ENCODE results near the gene EPHA3. TPM values are rescaled to one million over a fixed set of nuclear protein-coding genes. Genes with fewer than 3 reads are reported as not detected.

The EPHA3 gene
- total and polyA plus RNA-seq, 10 of the 15 experiments (the other 5 are each of a cell fraction or from before 2014, with no cell fraction given): 0.03 to 39.0 (median 0.07) TPM; not detected in 4

GRCh38 chr3:89300526-89300925, 193.1 kb downstream of the EPHA3 start:
- Histone ChIP-seq H3K9ac (ENCODE audit: control insufficient read depth, insufficient read depth, low read length) (no peak overlapping the region), H3K9me3 (replicated peaks; ENCODE audit: control insufficient read depth, insufficient read depth, low read length) (no peaks in the 10 kb centered on the region), H3K27ac (ENCODE audit: control insufficient read depth, insufficient read depth) (no peak overlapping the region), H3K4me1 (ENCODE audit: control insufficient read depth, insufficient read depth, low read length) (no peaks in the 10 kb centered on the region), H3K27me3 (replicated peaks in 1 of 2; ENCODE audit: control insufficient read depth in 2 of 2, insufficient read depth in 2 of 2, low read length in 1 of 2) (no peaks in the 10 kb centered on the region), H3K4me3 (no peak overlapping the region), H4K20me1 (ENCODE audit: control insufficient read depth, insufficient read depth) (no peaks in the 10 kb centered on the region), H3K79me2 (ENCODE audit: control insufficient read depth, insufficient read depth, low read length) (no peaks in the 10 kb centered on the region), H3K4me2 (ENCODE audit: control insufficient read depth, insufficient read depth) (no peak overlapping the region), H3K36me3 (ENCODE audit: control insufficient read depth in 2 of 2, insufficient read depth in 2 of 2, low read length in 1 of 2) (no peaks in the 10 kb centered on the region), H2AFZ (ENCODE audit: control insufficient read depth, low read depth, low read length) (no peak overlapping the region)
- SMC1A ChIA-PET (ENCODE audit: uncharacterized antibody, unreplicated experiment): interaction anchor here (0.9 to 1.4 kb wide), 2 partner anchors 11 to 50 kb away, joined by 3 read pairs; no protein-coding TSS in a partner anchor
- no TSS peak for BruUV-seq (replicated peaks)
- no peak for ATAC-seq
- DNase-seq (ENCODE audit: low read depth, low spot score): no peak
- POLR2A ChIA-PET: no interaction called here
- FAIRE-seq: no peak
- in situ Hi-C loops (cut with MboI): no loop called here
- 0% methylated on average over 2 of the region's 2 CpGs for WGBS (ENCODE audit: insufficient coverage, insufficient replicate concordance, low lambda C conversion rate, missing lambda C conversion rate)
- CTCF ChIA-PET: no interaction called here
- TF ChIP-seq ATF7 (IDR thresholded peaks at IDR 0.05; ENCODE audit: low read depth) (no peak), BACH1 (IDR thresholded peaks at IDR 0.05; ENCODE audit: borderline replicate concordance) (no peak), BCLAF1 (IDR thresholded peaks at IDR 0.05) (no peak), ZBTB40 (IDR thresholded peaks at IDR 0.05; ENCODE audit: borderline replicate concordance) (no peak), TCF7 (IDR thresholded peaks at IDR 0.05; ENCODE audit: borderline replicate concordance) (no peak), ESRRA (IDR thresholded peaks at IDR 0.05; ENCODE audit: low read length) (no peak), SUPT20H (IDR thresholded peaks at IDR 0.05; ENCODE audit: borderline replicate concordance, control insufficient read depth, low read depth, low read length) (no peak), FOXM1 (IDR thresholded peaks at IDR 0.05; ENCODE audit: low read depth, low read length) (no peak), ZNF24 (IDR thresholded peaks at IDR 0.05) (no peak), SMAD5 (IDR thresholded peaks at IDR 0.05; ENCODE audit: low read depth) (no peak)
- RAD21 ChIA-PET (ENCODE audit: unreplicated experiment): no interaction called here
- intact Hi-C loops (cut with micrococcal nuclease; ENCODE audit: unreplicated experiment): no loop called here

Data from GM12878 (cell line).